K562 (cell line): ENCODE data around the gene GRIK1. TPM values are rescaled to one million over a fixed set of nuclear protein-coding genes. Genes with fewer than 3 reads are reported as not detected.

ENCODE experiments used
- DMBX1 ChIP-seq: fragments of 250-450 bp; sonication (Bioruptor Pico); IDR thresholded peaks from 2 replicates; pipeline ENCODE4 v1.8.0; 2022; ENCODE audit warnings: inconsistent platforms, mild to moderate bottlenecking, moderate library complexity, borderline replicate concordance
- GTF3C2 ChIP-seq: IDR thresholded peaks from 3 replicates; pipeline ENCODE4 v1.6.1; 2011; ENCODE audit warnings: borderline replicate concordance, mild to moderate bottlenecking, moderate library complexity; ENCODE audit not compliant: insufficient read length; ENCODE audit errors: extremely low read depth
- HBP1 ChIP-seq: fragments of 450-650 bp; formaldehyde crosslinking; IDR thresholded peaks from 2 replicates; pipeline ENCODE4 v1.4.0; 2022; ENCODE audit warnings: missing genetic modification characterization
- HDAC1 ChIP-seq, 2 experiments: fragments of 450-650 bp; IDR thresholded peaks; 2 replicates each; pipeline ENCODE4 v1.6.1; 2016 to 2017; ENCODE audit warnings: inconsistent platforms in 1 of 2, mild to moderate bottlenecking in 1 of 2, moderate library complexity in 1 of 2
- HES1 ChIP-seq: fragments of 450-650 bp; IDR thresholded peaks from 2 replicates; pipeline ENCODE4 v1.6.1; 2016; ENCODE audit warnings: low read depth, mild to moderate bottlenecking, moderate library complexity
- MAX ChIP-seq: sonication (generic); formaldehyde crosslinking; IDR thresholded peaks from 2 replicates; pipeline ENCODE4 v1.9.0; 2022; ENCODE audit warnings: mild to moderate bottlenecking, missing genetic modification reagents
- MTA3 ChIP-seq: fragments of 450-650 bp; formaldehyde crosslinking; IDR thresholded peaks from 2 replicates; pipeline ENCODE4 v1.6.1; 2017; ENCODE audit warnings: mild to moderate bottlenecking, borderline replicate concordance
- PHF20 ChIP-seq: fragments of 450-650 bp; IDR thresholded peaks from 2 replicates; pipeline ENCODE4 v1.6.1; 2018; ENCODE audit not compliant: partially characterized antibody
- THRA ChIP-seq: fragments of 450-650 bp; IDR thresholded peaks from 2 replicates; pipeline ENCODE4 v1.6.1; 2017; ENCODE audit warnings: mild to moderate bottlenecking, moderate library complexity
- ZNF609 ChIP-seq: sonication (generic); formaldehyde crosslinking; IDR thresholded peaks from 2 replicates; pipeline ENCODE4 v1.8.1; 2023; ENCODE audit warnings: missing genetic modification reagents, mild to moderate bottlenecking, borderline replicate concordance
- ZNF75A ChIP-seq: fragments of 450-650 bp; formaldehyde crosslinking; IDR thresholded peaks from 2 replicates; pipeline ENCODE4 v1.4.0; 2020; ENCODE audit warnings: mild to moderate bottlenecking
- polyA plus RNA-seq, 8 experiments: library from polyadenylated mRNA; depleted of rRNA in 4 of 8; stranded (reverse) in 5 of 8; unstranded in 3 of 8; fragments of >200 nt; fragmentation: Nextera tagmentation in 2 of 8; fragmentation: Illumina TruSeq in 1 of 8; extraction: Ambion mirVana in 2 of 8; extraction: Trizol in 1 of 8; gene quantifications; 2 replicates each; pipeline versions ENCODE4 v1.2.1 to v1.2.3, GENCODE V29; 2011 to 2014; ENCODE audit warnings: inconsistent platforms in 1 of 8, missing spikeins in 1 of 8
- total RNA-seq, 7 experiments: library from RNA; depleted of rRNA in 6 of 7; stranded (reverse); fragments of >200 nt in 6 of 7; fragmentation: Illumina TruSeq in 2 of 7; extraction: Trizol in 2 of 7; gene quantifications; 2 replicates each; pipeline versions ENCODE4 v1.2.1 to v1.2.3, GENCODE V29; 2011 to 2021; ENCODE audit warnings: low replicate concordance in 1 of 7

GRIK1 gene
- total and polyA plus RNA-seq, 9 of the 15 experiments (the other 6 are each of a cell fraction or from before 2014, with no cell fraction given) = 0.17 to 2.8 (median 0.53) TPM

- no peak for TF ChIP-seq HBP1 (CRISPR knock-in tag)
- 0 out of 2 replicates have a peak, but pooled peaks have one; percentile 45 for TF ChIP-seq ZNF75A (CRISPR knock-in tag)
- TF ChIP-seq GTF3C2 = no peak
- no peak for TF ChIP-seq MTA3
- TF ChIP-seq MAX (CRISPR knock-in tag) = no peak
- TF ChIP-seq HES1 = no peak
- no peak for TF ChIP-seq THRA
- no peak for TF ChIP-seq PHF20
- TF ChIP-seq ZNF609 = no peak
- peak; percentile 82 for TF ChIP-seq DMBX1 (CRISPR knock-in tag)
- TF ChIP-seq HDAC1 (IDR thresholded peaks at IDR 0.05) = peak in 1 of 2 experiments; percentile 54; a peak in 1 of 4 replicates
These were observed 296.5 kb downstream of the GRIK1 start (continued) for GRCh38 chr21:29643289-29643688.
